Activated naive CD4-positive, alpha-beta T cell treated with anti-CD3 and anti-CD28 coated beads for 36 hours (primary cell): ENCODE measurements around the gene NDUFB7. TPM values are rescaled to one million over a fixed set of nuclear protein-coding genes. Genes with fewer than 3 reads are reported as not detected.

Experiments
- CTCF ChIA-PET: fragments of 350-600 bp; sonication (Branson Sonifier 250); formaldehyde crosslinking; loops from one replicate; lab custom pipeline; 2021; ENCODE audit warnings: antibody characterized with exemption; lab: Charles Lee
- DNase-seq: peaks from one replicate; pipeline ENCODE4 v3.0.0-alpha.2; 2020
- H3K27ac Mint-ChIP-seq: one replicate; pipeline ENCODE4 v1.8.0; 2021; ENCODE audit warnings: mild to moderate bottlenecking, mixed read lengths
- H3K27me3 Mint-ChIP-seq: one replicate; pipeline ENCODE4 v1.8.0; 2021; ENCODE audit warnings: low read depth, mixed read lengths
- H3K36me3 Mint-ChIP-seq: one replicate; pipeline ENCODE4 v1.8.0; 2021; ENCODE audit warnings: low read depth, mixed read lengths
- H3K4me1 Mint-ChIP-seq: one replicate; pipeline ENCODE4 v1.8.0; 2021; ENCODE audit warnings: low read depth, mixed read lengths
- H3K4me3 Mint-ChIP-seq: one replicate; pipeline ENCODE4 v1.8.0; 2021; ENCODE audit warnings: mild to moderate bottlenecking, moderate library complexity, mixed read lengths
- H3K9me3 Mint-ChIP-seq: one replicate; pipeline ENCODE4 v1.8.0; 2021; ENCODE audit warnings: mixed read lengths
- intact Hi-C: fragments of 100-400 bp; cut with micrococcal nuclease; formaldehyde crosslinking; loops from one replicate; pipeline ENCODE4 v1.15.1; 2023
- total RNA-seq, 2 experiments: library from RNA; stranded (reverse); gene quantifications; one replicate each; pipeline ENCODE4 v1.2.3, GENCODE V29; 2021

The NDUFB7 gene
- total RNA-seq, 2 experiments from 2014 or later = 117 to 123 TPM

DNA sequence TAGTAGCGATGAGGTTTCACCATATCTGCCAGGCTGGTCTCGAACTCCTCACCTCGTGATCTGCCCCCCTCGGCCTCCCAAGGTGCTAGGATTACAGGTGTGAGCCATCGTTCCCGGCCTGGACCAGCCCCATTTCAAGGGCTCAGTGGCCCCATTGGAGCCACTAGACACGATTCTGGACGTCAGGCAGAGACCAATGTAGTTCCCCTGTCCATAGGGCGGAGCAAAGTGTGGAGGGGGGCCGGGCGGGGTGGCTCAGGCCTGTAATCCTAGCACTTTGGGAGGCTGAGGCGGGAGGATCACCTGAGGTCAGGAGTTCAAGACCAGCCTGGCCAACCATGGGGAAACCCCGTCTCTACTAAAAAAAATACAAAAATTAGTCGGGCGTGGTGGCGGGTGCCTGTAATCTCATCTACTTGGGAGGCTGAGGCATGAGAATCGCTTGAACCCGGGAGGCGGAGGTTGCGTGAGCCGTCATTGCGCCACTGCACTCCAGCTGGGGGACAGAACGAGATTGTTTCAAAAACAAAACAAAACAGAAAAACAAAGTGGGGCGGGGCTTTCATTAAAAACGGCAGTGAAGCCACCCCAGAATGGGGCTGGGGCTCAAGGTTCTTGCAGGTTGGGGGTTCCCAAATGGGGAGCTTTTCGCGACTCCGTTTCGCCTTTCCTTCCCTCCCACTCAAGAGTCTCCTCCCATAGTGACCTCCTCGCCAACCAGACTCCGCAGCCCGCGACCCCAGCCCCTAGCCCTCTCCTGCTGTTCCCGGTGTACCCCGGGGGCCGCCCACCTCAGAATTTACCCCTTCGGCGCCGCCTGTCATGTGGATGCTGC is 43.2 kb downstream of the NDUFB7 start:
- CTCF ChIA-PET = interaction anchor here (0.7 kb wide), 1 partner anchor 261 kb away, joined by 3 read pairs; no protein-coding TSS in a partner anchor
- Mint-ChIP-seq H3K27me3 (no peaks in the 10 kb centered on the region), H3K27ac (peak overlapping the region; percentile 94), H3K4me3 (peak overlapping the region; percentile 99), H3K9me3 (no peaks in the 10 kb centered on the region), H3K36me3 (peaks cover 2% of the 10 kb centered on the region), H3K4me1 (peaks cover 46% of the 10 kb centered on the region)
- intact Hi-C loops = loop anchor here (1.0 kb wide), 2 partner anchors 10 to 44 kb away; partner anchors contain the start of genes DNAJB1 and NDUFB7
- no peak for DNase-seq

DNA sequence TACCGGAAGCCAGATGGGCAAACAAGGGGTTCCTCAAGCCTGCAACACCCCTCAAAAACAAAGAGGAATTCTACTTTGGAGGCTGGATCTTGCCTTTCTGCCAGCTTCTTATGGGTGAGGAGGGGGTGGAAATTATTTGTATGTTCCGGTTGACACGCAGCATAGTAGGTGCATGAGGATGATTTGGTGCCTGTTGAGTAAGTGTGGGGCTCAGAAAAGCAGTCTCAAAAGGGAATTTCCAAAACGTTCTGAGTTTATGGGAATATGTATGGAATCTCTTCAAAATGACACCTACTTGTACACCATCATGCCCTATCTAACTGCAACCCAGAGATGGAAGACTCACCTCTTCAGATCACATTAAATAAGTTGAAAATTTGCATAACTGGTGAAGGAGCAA is 45.4 kb downstream of the NDUFB7 start:
- H3K9me3 Mint-ChIP-seq = no peaks in the 10 kb centered on the region
- H3K27ac Mint-ChIP-seq = no peak overlapping the region
- H3K36me3 Mint-ChIP-seq = peaks cover 2% of the 10 kb centered on the region
- DNase-seq = no peak
- intact Hi-C loops = no loop called here
- no peaks in the 10 kb centered on the region for H3K27me3 Mint-ChIP-seq
- H3K4me1 Mint-ChIP-seq = peaks cover 52% of the 10 kb centered on the region
- CTCF ChIA-PET = interaction anchor here (0.6 to 1.0 kb wide), 4 partner anchors 12 to 43 kb away, joined by 3 to 4 read pairs (median 3); no protein-coding TSS in a partner anchor
- H3K4me3 Mint-ChIP-seq = no peak overlapping the region

- no peak overlapping the region for H3K27ac Mint-ChIP-seq
- CTCF ChIA-PET = interaction anchor here (0.5 to 1.0 kb wide), 7 partner anchors 13 to 42 kb away, joined by 3 to 4 read pairs (median 3); no protein-coding TSS in a partner anchor
- no peaks in the 10 kb centered on the region for H3K27me3 Mint-ChIP-seq
- peaks cover 1% of the 10 kb centered on the region for H3K36me3 Mint-ChIP-seq
- intact Hi-C loops = no loop called here
- no peak for DNase-seq
- H3K4me1 Mint-ChIP-seq = peaks cover 46% of the 10 kb centered on the region
- H3K9me3 Mint-ChIP-seq = no peaks in the 10 kb centered on the region
- no peak overlapping the region for H3K4me3 Mint-ChIP-seq
These were observed 46.1 kb downstream of the NDUFB7 start for GRCh38 chr19:14525729-14526128.

DNA sequence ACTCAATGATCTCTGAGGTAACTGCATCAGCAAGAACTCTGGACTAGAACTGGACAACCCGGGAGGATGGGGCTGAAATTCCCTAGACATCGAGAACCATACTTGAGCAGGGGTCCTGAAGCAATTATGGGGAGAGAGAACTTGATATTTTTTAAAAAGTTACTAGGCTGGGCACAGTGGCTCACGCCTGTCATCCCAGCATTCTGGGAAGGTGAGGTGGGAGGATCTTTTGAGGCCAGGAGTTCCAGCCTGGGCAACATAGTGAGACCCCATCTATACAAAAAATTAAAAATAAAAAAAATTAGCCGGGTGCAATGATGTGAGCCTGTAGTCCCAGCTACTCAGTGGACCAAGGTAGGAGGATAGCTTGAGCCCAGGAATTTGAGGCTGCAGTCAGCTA is 51.3 kb downstream of the NDUFB7 start:
- CTCF ChIA-PET = interaction anchor here (0.7 to 1.1 kb wide), 2 partner anchors 15 to 159 kb away, joined by 4 read pairs; no protein-coding TSS in a partner anchor
- intact Hi-C loops = loop anchor here (5.0 kb wide), 1 partner anchor 138 kb away; the partner anchor contains the start of gene ADGRE5
- Mint-ChIP-seq H3K27ac (peak overlapping the region; percentile 91), H3K36me3 (peaks cover 22% of the 10 kb centered on the region), H3K9me3 (no peaks in the 10 kb centered on the region), H3K27me3 (no peaks in the 10 kb centered on the region), H3K4me3 (no peak overlapping the region), H3K4me1 (peaks cover 59% of the 10 kb centered on the region)
- DNase-seq = no peak

DNA sequence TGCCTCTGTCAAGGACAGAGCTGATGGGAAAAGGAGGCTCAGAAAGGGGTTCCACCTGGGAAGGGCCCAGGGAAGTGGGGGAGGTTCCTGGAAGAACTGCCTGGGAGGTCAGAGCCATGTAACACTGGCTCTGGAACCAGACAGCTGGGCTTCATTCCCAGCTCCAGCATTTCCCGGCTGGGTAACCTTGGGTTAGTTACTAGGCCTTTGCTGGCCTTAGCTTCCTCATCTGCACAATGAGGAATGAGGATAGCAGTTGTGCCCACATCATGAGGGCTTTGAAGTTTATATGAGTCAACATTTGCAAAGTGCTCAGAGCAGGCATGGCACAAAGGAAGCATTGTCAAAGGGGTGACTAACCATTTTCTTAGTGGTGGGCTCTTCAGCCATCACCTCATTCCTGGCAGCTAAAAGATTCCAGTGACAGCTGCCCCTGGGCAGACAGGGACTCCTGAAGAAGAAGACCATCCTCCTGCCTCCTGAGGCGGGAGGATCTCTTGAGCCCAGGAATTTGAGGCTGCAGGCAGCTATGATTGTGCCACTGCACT is 51.9 kb downstream of the NDUFB7 start:
- intact Hi-C loops = loop anchor here (5.0 kb wide), 2 partner anchors 138 to 167 kb away; partner anchors contain the start of gene ADGRE5

GRCh38 chr19:14519245-14519859 is 52.5 kb downstream of the NDUFB7 start:
- Mint-ChIP-seq H3K9me3 (no peaks in the 10 kb centered on the region), H3K27me3 (no peaks in the 10 kb centered on the region), H3K4me3 (peak overlapping the region; percentile 84), H3K4me1 (peaks cover 71% of the 10 kb centered on the region), H3K36me3 (peaks cover 34% of the 10 kb centered on the region), H3K27ac (peak overlapping the region; percentile 91)
- DNase-seq = no peak
- intact Hi-C loops = loop anchor here (5.0 kb wide), 1 partner anchor 168 kb away; no protein-coding TSS in a partner anchor
- CTCF ChIA-PET = interaction anchor here (1.2 to 1.4 kb wide), 2 partner anchors 14 to 39 kb away, joined by 3 to 4 read pairs; no protein-coding TSS in a partner anchor

More for the DNA sequence above, 51.9 kb downstream of the NDUFB7 start:
- no peaks in the 10 kb centered on the region for H3K27me3 Mint-ChIP-seq
- peaks cover 28% of the 10 kb centered on the region for H3K36me3 Mint-ChIP-seq
- H3K9me3 Mint-ChIP-seq = no peaks in the 10 kb centered on the region
- CTCF ChIA-PET = interaction anchor here (1.4 kb wide), 1 partner anchor 14 kb away, joined by 4 read pairs; no protein-coding TSS in a partner anchor
- peaks cover 65% of the 10 kb centered on the region for H3K4me1 Mint-ChIP-seq
- peak overlapping the region; percentile 91 for H3K27ac Mint-ChIP-seq
- peak; percentile 55 for DNase-seq
- H3K4me3 Mint-ChIP-seq = peak overlapping the region; percentile 84

DNA sequence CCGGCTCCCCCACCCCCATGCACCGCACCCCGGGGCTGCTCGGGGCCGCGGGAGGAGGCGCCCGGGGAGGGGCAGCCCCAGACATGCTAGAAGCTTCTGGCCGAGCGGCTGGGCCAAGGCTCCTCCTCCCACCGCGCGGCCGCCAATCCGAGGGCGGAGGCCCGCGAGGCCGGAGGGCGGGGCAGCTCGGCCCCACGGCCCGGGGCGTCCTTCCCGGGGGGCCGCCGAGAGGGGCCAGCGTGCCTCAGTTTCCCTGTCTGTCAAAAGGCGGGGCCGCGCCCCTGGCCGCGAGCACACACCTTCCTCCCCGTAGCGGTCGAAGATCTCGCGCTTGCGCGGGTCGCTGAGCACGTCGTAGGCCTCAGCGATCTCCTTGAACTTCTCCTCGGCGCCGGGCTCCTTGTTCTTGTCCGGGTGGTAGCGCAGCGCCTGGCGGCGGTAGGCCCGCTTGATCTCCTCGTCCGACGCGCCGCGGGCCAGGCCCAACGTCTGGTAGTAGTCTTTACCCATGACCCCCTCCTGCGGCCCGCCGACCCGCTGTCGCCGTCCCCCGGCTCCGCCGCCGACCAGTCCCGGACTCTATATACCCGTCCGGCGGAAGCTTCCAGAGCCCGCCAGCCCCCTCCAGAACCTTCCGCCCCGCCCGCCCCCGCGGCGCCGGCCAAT is 53.9 kb downstream of the NDUFB7 start, which contains the start of gene DNAJB1:
TSS of gene DNAJB1 (minus strand) at position 558 of the 666 bp plus-strand sequence. CDS start at position 510, 48 bp downstream.
- Mint-ChIP-seq H3K9me3 (no peaks in the 10 kb centered on the region), H3K4me1 (peaks cover 63% of the 10 kb centered on the region), H3K36me3 (peaks cover 36% of the 10 kb centered on the region), H3K27ac (peak within 1 kb of the TSS; percentile 92), H3K4me3 (peak within 1 kb of the TSS; percentile 89), H3K27me3 (no peaks in the 10 kb centered on the region)
- CTCF ChIA-PET = interaction anchor here (0.6 to 1.7 kb wide), 4 partner anchors 11 to 39 kb away, joined by 3 to 6 read pairs (median 4); no protein-coding TSS in a partner anchor
- peak; percentile 70 for DNase-seq
- intact Hi-C loops = loop anchor here (1.0 to 5.0 kb wide), 6 partner anchors 11 to 381 kb away; partner anchors contain the start of genes DDX39A and TECR

DNA sequence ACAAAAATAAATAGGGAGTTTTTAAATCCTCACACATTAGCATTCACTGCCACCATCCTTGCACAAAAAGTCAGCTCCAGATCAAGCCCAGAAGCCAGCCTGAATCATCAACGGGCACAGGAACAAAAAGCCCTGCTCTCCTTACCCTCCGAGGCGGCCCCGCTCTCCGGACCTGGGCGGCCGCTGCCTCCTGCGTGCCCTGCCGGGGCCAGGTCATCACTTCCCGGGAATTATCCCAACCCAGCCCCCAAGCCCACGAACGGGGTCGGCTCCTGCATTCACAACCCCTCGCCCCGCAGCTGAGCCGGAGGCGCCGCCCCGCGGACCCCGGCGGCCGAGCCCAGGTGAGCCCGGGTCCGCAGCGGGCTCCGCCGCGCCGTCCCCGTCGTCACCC is 54.4 kb downstream of the NDUFB7 start:
- Mint-ChIP-seq H3K9me3 (no peaks in the 10 kb centered on the region), H3K36me3 (peaks cover 36% of the 10 kb centered on the region), H3K27me3 (no peaks in the 10 kb centered on the region), H3K27ac (peak overlapping the region; percentile 83), H3K4me3 (peak overlapping the region; percentile 89), H3K4me1 (peaks cover 58% of the 10 kb centered on the region)
- CTCF ChIA-PET = interaction anchor here (0.6 to 1.7 kb wide), 5 partner anchors 11 to 38 kb away, joined by 3 to 6 read pairs (median 3); no protein-coding TSS in a partner anchor
- intact Hi-C loops = loop anchor here (5.0 kb wide), 1 partner anchor 170 kb away; no protein-coding TSS in a partner anchor
- no peak for DNase-seq

GRCh38 chr19:14516746-14517438 is 55.0 kb downstream of the NDUFB7 start:
- Mint-ChIP-seq H3K36me3 (peaks cover 36% of the 10 kb centered on the region), H3K27me3 (no peaks in the 10 kb centered on the region), H3K9me3 (no peaks in the 10 kb centered on the region), H3K4me3 (peak overlapping the region; percentile 89), H3K27ac (peak overlapping the region; percentile 83), H3K4me1 (peaks cover 53% of the 10 kb centered on the region)
- no peak for DNase-seq
- CTCF ChIA-PET = interaction anchor here (0.6 to 1.0 kb wide), 5 partner anchors 10 to 37 kb away, joined by 3 to 6 read pairs (median 3); no protein-coding TSS in a partner anchor
- intact Hi-C loops = loop anchor here (5.0 kb wide), 1 partner anchor 170 kb away; no protein-coding TSS in a partner anchor
